H9 (cell line): ENCODE data around the gene SAA1. TPM values are rescaled to one million over a fixed set of nuclear protein-coding genes. Genes with fewer than 3 reads are reported as not detected.

Experiments used
- DNase-seq: peaks from one replicate; pipeline ENCODE4 v3.0.0-alpha.2; 2017
- H2AFZ ChIP-seq: one replicate; pipeline ENCODE4 v1.6.1; 2013; ENCODE audit warnings: mild to moderate bottlenecking, low read length, control low read depth, moderate library complexity
- H2AK5ac ChIP-seq: 2 replicates; pipeline ENCODE4 v1.6.1; 2013; ENCODE audit warnings: low read length, control low read depth, mixed read lengths; ENCODE audit not compliant: insufficient read length
- H2BK120ac ChIP-seq: one replicate; pipeline ENCODE4 v1.6.1; 2013; ENCODE audit warnings: low read depth, mild to moderate bottlenecking, low read length, control low read depth, inconsistent platforms; ENCODE audit not compliant: poor library complexity, severe bottlenecking
- H2BK12ac ChIP-seq: 2 replicates; pipeline ENCODE4 v1.6.1; 2013; ENCODE audit warnings: low read length, control low read depth, mixed read lengths, low read depth; ENCODE audit not compliant: insufficient read length
- H2BK15ac ChIP-seq: 2 replicates; pipeline ENCODE4 v1.6.1; 2013; ENCODE audit warnings: low read depth, low read length, control low read depth
- H2BK20ac ChIP-seq: one replicate; pipeline ENCODE4 v1.6.1; 2013; ENCODE audit warnings: low read depth, mild to moderate bottlenecking, low read length, control low read depth, inconsistent platforms; ENCODE audit not compliant: poor library complexity, severe bottlenecking
- H2BK5ac ChIP-seq: 2 replicates; pipeline ENCODE4 v1.6.1; 2013; ENCODE audit warnings: low read length, control low read depth, mixed read lengths; ENCODE audit not compliant: insufficient read length
- H3K14ac ChIP-seq: 2 replicates; pipeline ENCODE4 v1.6.1; 2013; ENCODE audit warnings: low read length, control low read depth; ENCODE audit not compliant: insufficient read depth
- H3K18ac ChIP-seq: 2 replicates; pipeline ENCODE4 v1.6.1; 2013; ENCODE audit warnings: low read depth, mild to moderate bottlenecking, mixed read lengths, low read length, control low read depth; ENCODE audit not compliant: insufficient read length
- H3K23ac ChIP-seq: 2 replicates; pipeline ENCODE4 v1.6.1; 2013; ENCODE audit warnings: low read length, control low read depth, mixed read lengths, low read depth; ENCODE audit not compliant: insufficient read length
- H3K23me2 ChIP-seq: 2 replicates; pipeline ENCODE4 v1.6.1; 2013; ENCODE audit warnings: low read depth, mild to moderate bottlenecking, mixed read lengths, low read length, control low read depth; ENCODE audit not compliant: insufficient read length, poor library complexity, severe bottlenecking
- H3K27ac ChIP-seq: 2 replicates; pipeline ENCODE4 v1.5.1; 2013; ENCODE audit warnings: low read length, control low read depth, mixed read lengths, low read depth; ENCODE audit not compliant: insufficient read length
- H3K27me3 ChIP-seq: 2 replicates; pipeline ENCODE4 v1.6.1; 2013; ENCODE audit warnings: low read length, control low read depth, inconsistent platforms; ENCODE audit not compliant: insufficient read depth
- H3K4ac ChIP-seq: 2 replicates; pipeline ENCODE4 v1.6.1; 2013; ENCODE audit warnings: low read depth, mild to moderate bottlenecking, control low read depth, inconsistent platforms, low read length, moderate library complexity
- H3K4me1 ChIP-seq: 2 replicates; pipeline ENCODE4 v1.6.1; 2013; ENCODE audit warnings: low read length, control low read depth, inconsistent platforms; ENCODE audit not compliant: insufficient read depth
- H3K4me2 ChIP-seq: 2 replicates; pipeline ENCODE4 v1.6.1; 2013; ENCODE audit warnings: low read length, control low read depth, mixed read lengths; ENCODE audit not compliant: insufficient read length, insufficient read depth
- H3K56ac ChIP-seq: 2 replicates; pipeline ENCODE4 v1.6.1; 2013; ENCODE audit warnings: low read depth, mild to moderate bottlenecking, mixed read lengths, low read length, control low read depth; ENCODE audit not compliant: insufficient read length
- H3K79me1 ChIP-seq: 2 replicates; pipeline ENCODE4 v1.6.1; 2013; ENCODE audit warnings: low read depth, mild to moderate bottlenecking, moderate library complexity, low read length, control low read depth, inconsistent platforms; ENCODE audit not compliant: insufficient read depth, poor library complexity, severe bottlenecking
- H3K79me2 ChIP-seq: 2 replicates; pipeline ENCODE4 v1.6.1; 2013; ENCODE audit warnings: low read length, control low read depth, inconsistent platforms; ENCODE audit not compliant: insufficient read depth
- H3K9ac ChIP-seq: 2 replicates; pipeline ENCODE4 v1.6.1; 2013; ENCODE audit warnings: low read length, control low read depth, mixed read lengths; ENCODE audit not compliant: insufficient read length; ENCODE audit errors: extremely low read depth
- H3K9me3 ChIP-seq: one replicate; pipeline ENCODE4 v1.6.1; 2013; ENCODE audit warnings: low read depth, low read length, inconsistent platforms; ENCODE audit not compliant: control insufficient read depth
- H3T11ph ChIP-seq: one replicate; pipeline ENCODE4 v1.6.1; 2013; ENCODE audit warnings: mild to moderate bottlenecking, low read length, control low read depth, inconsistent platforms
- H4K20me1 ChIP-seq: one replicate; pipeline ENCODE4 v1.6.1; 2013; ENCODE audit not compliant: control insufficient read depth, insufficient read length, insufficient read depth
- H4K5ac ChIP-seq: 2 replicates; pipeline ENCODE4 v1.6.1; 2013; ENCODE audit warnings: low read depth, mild to moderate bottlenecking, mixed read lengths, low read length, control low read depth; ENCODE audit not compliant: insufficient read length
- H4K8ac ChIP-seq: replicated peaks from 2 replicates; pipeline ENCODE4 v1.6.1; 2013; ENCODE audit warnings: low read length, control low read depth, mixed read lengths, low read depth; ENCODE audit not compliant: insufficient read length
- H4K91ac ChIP-seq: 2 replicates; pipeline ENCODE4 v1.6.1; 2013; ENCODE audit warnings: low read depth, mild to moderate bottlenecking, moderate library complexity, mixed read lengths, low read length, control low read depth; ENCODE audit not compliant: insufficient read length
- H3K27ac Mint-ChIP-seq, 3 experiments: 2 replicates in 2 of 3; 3 replicates in 1 of 3; pipeline ENCODE4 v1.8.0; 2020 to 2021; ENCODE audit warnings: mixed read lengths in 3 of 3, mild to moderate bottlenecking in 1 of 3, moderate library complexity in 1 of 3
- H3K27me3 Mint-ChIP-seq: 2 replicates; pipeline ENCODE4 v1.8.0; 2021; ENCODE audit warnings: low read depth, mild to moderate bottlenecking, moderate library complexity, mixed read lengths
- H3K36me3 Mint-ChIP-seq, 3 experiments: 2 replicates in 2 of 3; 3 replicates in 1 of 3; pipeline ENCODE4 v1.8.0; 2020 to 2021; ENCODE audit warnings: low read depth in 3 of 3, mixed read lengths in 3 of 3; ENCODE audit not compliant: insufficient read depth in 1 of 3
- H3K4me1 Mint-ChIP-seq, 2 experiments: 2 replicates each; pipeline ENCODE4 v1.8.0; 2020; ENCODE audit warnings: mixed read lengths in 2 of 2
- H3K4me3 Mint-ChIP-seq, 2 experiments: 2 replicates in 1 of 2; 3 replicates in 1 of 2; pipeline ENCODE4 v1.8.0; 2020 to 2021; ENCODE audit warnings: mild to moderate bottlenecking in 2 of 2, mixed read lengths in 2 of 2, moderate library complexity in 1 of 2
- H3K9me3 Mint-ChIP-seq, 2 experiments: 2 replicates in 1 of 2; 3 replicates in 1 of 2; pipeline ENCODE4 v1.8.0; 2020; ENCODE audit warnings: mild to moderate bottlenecking in 2 of 2, mixed read lengths in 2 of 2, moderate library complexity in 1 of 2
- CTCF ChIP-seq: fragments of 200-600 bp; sonication (generic); conservative IDR thresholded peaks from 3 replicates; pipeline ENCODE4 v1.8.0; 2021; ENCODE audit warnings: antibody characterized with exemption, mild to moderate bottlenecking
- WGBS: extraction: QIAGEN DNeasy Blood & Tissue Kit; methylation state at CpG from one replicate; pipeline ENCODE4 v1.1.7; 2013; ENCODE audit warnings: missing lambda C conversion rate, low lambda C conversion rate, mixed read lengths; ENCODE audit not compliant: insufficient read length; ENCODE audit errors: extremely low coverage; 5-methylcytosine and 5-hydroxymethylcytosine counted together
- total RNA-seq: library from RNA; stranded (reverse); gene quantifications from 2 replicates; pipeline ENCODE4 v1.2.1, GENCODE V29; 2021

SAA1 gene
- total RNA-seq, 1 experiment from 2014 or later = not detected

- H3K27me3 ChIP-seq = no peaks in the 10 kb centered on the region
- Mint-ChIP-seq H3K36me3 (peaks cover 24 to 71% (median 70%) of the 10 kb centered on the region in 3 experiments; a peak in 6 of 7 replicates), H3K4me1 (no peaks in the 10 kb centered on the region), H3K9me3 (no peaks in the 10 kb centered on the region), H3K27ac (peak overlapping the region in 1 of 3 experiments; percentile 4; a peak in 1 of 7 replicates), H3K4me3 (no peak overlapping the region), H3K27me3 (no peaks in the 10 kb centered on the region)
- H3K9ac ChIP-seq = no peak overlapping the region
- H3K23ac ChIP-seq = no peak overlapping the region
- H3K4ac ChIP-seq = no peak overlapping the region
- no peak overlapping the region for H2BK5ac ChIP-seq
- no CpG with 5 or more reads among the region's 4 CpGs for WGBS
- DNase-seq = no peak
- no peak for TF ChIP-seq CTCF
- no peaks in the 10 kb centered on the region for H3K23me2 ChIP-seq
- no peak overlapping the region for H3K4me2 ChIP-seq
- H2AK5ac ChIP-seq = no peak overlapping the region
- H2BK12ac ChIP-seq = no peak overlapping the region
- no peaks in the 10 kb centered on the region for H3K79me2 ChIP-seq
- H4K8ac ChIP-seq = no peak overlapping the region
- no peak overlapping the region for H3K14ac ChIP-seq
- H3K4me1 ChIP-seq = no peaks in the 10 kb centered on the region
- no peak overlapping the region for H3K18ac ChIP-seq
- H4K20me1 ChIP-seq = no peaks in the 10 kb centered on the region
- no peak overlapping the region for H2AFZ ChIP-seq
- H2BK20ac ChIP-seq = no peak overlapping the region
- H3K79me1 ChIP-seq = no peaks in the 10 kb centered on the region
- H3K9me3 ChIP-seq = no peaks in the 10 kb centered on the region
- H3K27ac ChIP-seq = no peak overlapping the region
- H2BK15ac ChIP-seq = no peak overlapping the region
- no peak overlapping the region for H4K91ac ChIP-seq
- no peak overlapping the region for H3T11ph ChIP-seq
- H4K5ac ChIP-seq = no peak overlapping the region
- H3K56ac ChIP-seq = no peak overlapping the region
- H2BK120ac ChIP-seq = no peak overlapping the region
Measured at GRCh38 chr11:18288911-18289310, 22.8 kb downstream of the SAA1 start.
